Mononuclear cell (primary cell): ENCODE results near the gene BTAF1. TPM values are rescaled to one million over a fixed set of nuclear protein-coding genes. Genes with fewer than 3 reads are reported as not detected.

Experiments used
- H3K27me3 ChIP-seq: 2 replicates; pipeline ENCODE4 v1.6.0; 2011; ENCODE audit warnings: low read length, control low read depth; ENCODE audit not compliant: insufficient read depth
- H3K4me1 ChIP-seq: 2 replicates; pipeline ENCODE4 v1.5.1; 2011; ENCODE audit warnings: mild to moderate bottlenecking, low read length, control low read depth; ENCODE audit not compliant: insufficient read depth
- H3K4me3 ChIP-seq: 2 replicates; pipeline ENCODE4 v1.5.1; 2011; ENCODE audit warnings: mild to moderate bottlenecking, low read length, moderate library complexity
- H3K9me3 ChIP-seq: 2 replicates; pipeline ENCODE4 v1.5.1; 2011; ENCODE audit warnings: low read depth, mild to moderate bottlenecking, control low read depth, low read length
- total RNA-seq: library from RNA; depleted of rRNA; stranded (reverse); fragments of >200 nt; gene quantifications from one replicate; pipeline ENCODE4 v1.2.3, GENCODE V29; 2012

Gene BTAF1
- total RNA-seq, 1 donor, result 130 TPM

GRCh38 chr10:91896212-91896756, 27.3 kb upstream of the BTAF1 start:
- H3K4me1 ChIP-seq, result peaks cover 11% of the 10 kb centered on the region
- no peaks in the 10 kb centered on the region for H3K27me3 ChIP-seq
- H3K4me3 ChIP-seq, result no peak overlapping the region
- H3K9me3 ChIP-seq, result no peaks in the 10 kb centered on the region

- no peaks in the 10 kb centered on the region for H3K27me3 ChIP-seq
- H3K4me3 ChIP-seq, result no peak overlapping the region
- H3K4me1 ChIP-seq, result peaks cover 16% of the 10 kb centered on the region
- H3K9me3 ChIP-seq, result no peaks in the 10 kb centered on the region
Observed at GRCh38 chr10:91897421-91897820, 26.1 kb upstream of the BTAF1 start.

- Histone ChIP-seq H3K27me3 (no peaks in the 10 kb centered on the region), H3K4me3 (no peak overlapping the region), H3K4me1 (peaks cover 16% of the 10 kb centered on the region)
Observed at GRCh38 chr10:91901784-91902677, 21.5 kb upstream of the BTAF1 start.

GRCh38 chr10:91907033-91907594, 16.5 kb upstream of the BTAF1 start:
- H3K4me1 ChIP-seq, result peaks cover 30% of the 10 kb centered on the region
- no peaks in the 10 kb centered on the region for H3K9me3 ChIP-seq
- no peak overlapping the region for H3K4me3 ChIP-seq
- H3K27me3 ChIP-seq, result no peaks in the 10 kb centered on the region

More at GRCh38 chr10:91901784-91902677, 21.5 kb upstream of the BTAF1 start:
- no peaks in the 10 kb centered on the region for H3K9me3 ChIP-seq

GRCh38 chr10:91907914-91908336, 15.6 kb upstream of the BTAF1 start:
- H3K4me3 ChIP-seq, result peak overlapping the region; percentile 61
- peaks cover 23% of the 10 kb centered on the region for H3K4me1 ChIP-seq
- H3K27me3 ChIP-seq, result no peaks in the 10 kb centered on the region
- no peaks in the 10 kb centered on the region for H3K9me3 ChIP-seq

GRCh38 chr10:91908337-91909116, 15.0 kb upstream of the BTAF1 start:
- Histone ChIP-seq H3K4me3 (peak overlapping the region; percentile 61), H3K4me1 (peaks cover 23% of the 10 kb centered on the region), H3K27me3 (peaks cover under 1% of the 10 kb centered on the region), H3K9me3 (no peaks in the 10 kb centered on the region)

- Histone ChIP-seq H3K27me3 (peaks cover 8% of the 10 kb centered on the region), H3K4me1 (peaks cover 23% of the 10 kb centered on the region), H3K4me3 (peak within 1 kb of the TSS; percentile 61), H3K9me3 (no peaks in the 10 kb centered on the region)
Observed at GRCh38 chr10:91909117-91909677, 14.4 kb upstream of the BTAF1 start, which contains the start of gene FGFBP3. Gene FGFBP3 (minus strand): TSS chr10:91909486. CDS start chr10:91908969, 517 bp downstream.

GRCh38 chr10:91910467-91910866, 13.1 kb upstream of the BTAF1 start:
- H3K9me3 ChIP-seq, result no peaks in the 10 kb centered on the region

GRCh38 chr10:91919651-91920050, 3.9 kb upstream of the BTAF1 start:
- Histone ChIP-seq H3K27me3 (peaks cover 27% of the 10 kb centered on the region), H3K4me3 (no peak overlapping the region), H3K4me1 (peaks cover 10% of the 10 kb centered on the region), H3K9me3 (no peaks in the 10 kb centered on the region)

More at GRCh38 chr10:91910467-91910866, 13.1 kb upstream of the BTAF1 start:
- Histone ChIP-seq H3K4me3 (no peak overlapping the region), H3K4me1 (peaks cover 23% of the 10 kb centered on the region), H3K27me3 (peaks cover 12% of the 10 kb centered on the region)

- H3K27me3 ChIP-seq, result no peaks in the 10 kb centered on the region
- peaks cover 35% of the 10 kb centered on the region for H3K4me1 ChIP-seq
- H3K9me3 ChIP-seq, result no peaks in the 10 kb centered on the region
- H3K4me3 ChIP-seq, result peak overlapping the region; percentile 71
Observed at GRCh38 chr10:91924212-91925021, 847 bp downstream of the BTAF1 start.

GRCh38 chr10:91925022-91925320, 1.4 kb downstream of the BTAF1 start:
- Histone ChIP-seq H3K27me3 (no peaks in the 10 kb centered on the region), H3K9me3 (no peaks in the 10 kb centered on the region), H3K4me3 (no peak overlapping the region), H3K4me1 (peaks cover 35% of the 10 kb centered on the region)

- Histone ChIP-seq H3K4me3 (no peak overlapping the region), H3K27me3 (no peaks in the 10 kb centered on the region), H3K4me1 (peaks cover 33% of the 10 kb centered on the region), H3K9me3 (no peaks in the 10 kb centered on the region)
Observed at GRCh38 chr10:91930939-91931338, 7.4 kb downstream of the BTAF1 start.

GRCh38 chr10:91931526-91932190, 8.1 kb downstream of the BTAF1 start:
- Histone ChIP-seq H3K27me3 (no peaks in the 10 kb centered on the region), H3K9me3 (no peaks in the 10 kb centered on the region), H3K4me3 (no peak overlapping the region), H3K4me1 (peaks cover 25% of the 10 kb centered on the region)
